NCI-H526 treated with DMSO at 0.1 percent for 48 hours (cell line): Measurements from ENCODE around the gene HCRTR2.
"Not testable (repeated sequence)": the region's sequence is repeated elsewhere in the genome, so short reads cannot be mapped to it uniquely, and the experiment has no call there.

ENCODE experiments used
- DNase-seq: peaks from one replicate; lab custom pipeline; 2025; lab: John Stamatoyannopoulos, UW

The HCRTR2 gene

GRCh38 chr6:55220961-55221360 lies 46.6 kb downstream of the HCRTR2 start:
- no peak for DNase-seq

- DNase-seq: no peak
These were observed 53.5 kb downstream of the HCRTR2 start for GRCh38 chr6:55227862-55228261.

- DNase-seq: no peak
These were observed 64.8 kb downstream of the HCRTR2 start for GRCh38 chr6:55239099-55239498.

GRCh38 chr6:55240975-55241605 lies 66.8 kb downstream of the HCRTR2 start:
- peak; percentile 8 for DNase-seq

DNA sequence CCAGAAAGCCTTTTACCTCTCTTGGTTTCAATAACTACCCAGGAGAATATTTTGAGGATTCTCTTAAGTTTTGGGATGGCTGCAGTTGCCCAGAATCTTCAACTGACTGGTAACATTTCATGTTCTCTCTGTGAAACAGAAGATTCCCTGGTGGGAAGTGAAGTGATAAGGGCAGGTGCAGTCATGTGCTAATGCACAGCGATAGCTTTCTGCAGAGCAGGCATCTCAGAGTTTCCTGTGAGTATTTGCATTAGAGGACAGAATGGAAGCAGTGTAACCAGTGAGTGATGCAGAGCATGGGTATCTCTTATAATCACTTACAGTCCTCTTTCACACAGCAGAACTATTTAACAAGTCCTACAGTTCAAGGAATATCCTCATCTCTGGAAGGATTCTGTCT lies 76.1 kb downstream of the HCRTR2 start:
- DNase-seq: peak; percentile 61

GRCh38 chr6:55255113-55255512 lies 80.8 kb downstream of the HCRTR2 start:
- DNase-seq: no peak

- no peak for DNase-seq
These were observed 85.9 kb downstream of the HCRTR2 start for GRCh38 chr6:55260181-55260580.

GRCh38 chr6:55265409-55266114 lies 91.2 kb downstream of the HCRTR2 start:
- no peak for DNase-seq

GRCh38 chr6:55266896-55267295 lies 92.6 kb downstream of the HCRTR2 start:
- DNase-seq: no peak

DNA sequence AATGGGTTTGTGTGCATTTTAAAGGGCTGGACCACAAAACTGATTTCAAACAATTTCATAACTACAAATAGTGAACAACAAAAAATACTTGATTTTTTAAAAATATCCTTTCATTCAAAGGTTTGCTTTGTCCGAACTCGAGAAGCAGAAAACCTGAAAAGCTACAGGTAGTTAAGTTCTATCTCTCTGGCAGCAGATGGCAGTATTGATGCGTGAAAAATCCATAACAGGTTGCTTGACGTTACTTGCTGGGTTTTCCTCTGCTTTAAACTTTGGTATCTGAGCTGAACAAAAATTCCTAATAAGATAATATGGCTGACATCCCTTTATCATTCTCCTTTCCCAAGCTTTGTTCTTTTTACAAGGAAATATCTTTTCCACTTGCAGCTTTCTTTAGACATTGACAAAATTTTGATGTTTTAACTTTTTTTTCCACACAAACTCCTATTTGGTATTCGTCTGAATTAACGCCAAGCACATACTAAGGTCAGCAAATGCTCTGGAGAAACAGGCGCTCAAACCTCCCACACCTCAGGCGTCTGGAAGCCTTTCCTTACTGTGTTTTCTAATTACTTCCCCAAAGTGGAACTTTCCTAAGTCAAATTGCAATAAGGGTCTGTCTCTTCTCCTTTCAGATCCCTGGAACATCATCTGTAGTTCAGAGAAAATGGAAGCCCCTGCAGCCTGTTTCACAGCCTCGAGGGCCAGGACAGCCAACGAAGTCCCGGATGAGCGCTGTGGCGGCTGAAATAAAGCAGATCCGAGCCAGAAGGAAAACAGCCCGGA lies 102.6 kb downstream of the HCRTR2 start:
- peak; percentile 31 for DNase-seq

GRCh38 chr6:55277646-55278045 lies 103.3 kb downstream of the HCRTR2 start:
- no peak for DNase-seq

- DNase-seq: no peak
These were observed 106.9 kb downstream of the HCRTR2 start for GRCh38 chr6:55281215-55281614.

- DNase-seq: no peak
These were observed 107.8 kb downstream of the HCRTR2 start for GRCh38 chr6:55282115-55282514.

- DNase-seq: no peak
These were observed 112.5 kb downstream of the HCRTR2 start for GRCh38 chr6:55286824-55287223.

GRCh38 chr6:55290736-55291135 lies 116.4 kb downstream of the HCRTR2 start:
- no peak for DNase-seq

DNA sequence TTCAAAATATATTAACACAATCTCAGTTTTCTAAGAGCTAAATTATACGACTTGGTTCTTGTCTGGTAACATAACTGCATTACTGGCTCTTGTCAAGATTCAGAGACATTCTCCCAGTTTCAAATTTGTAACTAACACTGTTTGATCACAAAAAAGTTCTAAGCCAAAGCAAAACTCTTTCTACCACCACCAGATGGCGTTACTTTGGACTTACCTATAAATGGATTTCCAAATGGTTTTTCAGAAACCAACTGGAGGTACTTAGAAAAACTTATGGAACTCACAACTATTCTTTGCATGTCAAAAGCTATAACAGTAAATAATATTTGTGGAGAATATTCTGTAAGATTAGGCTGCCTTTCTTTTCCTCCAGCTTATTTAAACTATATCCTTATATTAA lies 118.8 kb downstream of the HCRTR2 start:
- no peak for DNase-seq

GRCh38 chr6:55297214-55297613 lies 122.9 kb downstream of the HCRTR2 start:
- not testable (repeated sequence) for DNase-seq

DNA sequence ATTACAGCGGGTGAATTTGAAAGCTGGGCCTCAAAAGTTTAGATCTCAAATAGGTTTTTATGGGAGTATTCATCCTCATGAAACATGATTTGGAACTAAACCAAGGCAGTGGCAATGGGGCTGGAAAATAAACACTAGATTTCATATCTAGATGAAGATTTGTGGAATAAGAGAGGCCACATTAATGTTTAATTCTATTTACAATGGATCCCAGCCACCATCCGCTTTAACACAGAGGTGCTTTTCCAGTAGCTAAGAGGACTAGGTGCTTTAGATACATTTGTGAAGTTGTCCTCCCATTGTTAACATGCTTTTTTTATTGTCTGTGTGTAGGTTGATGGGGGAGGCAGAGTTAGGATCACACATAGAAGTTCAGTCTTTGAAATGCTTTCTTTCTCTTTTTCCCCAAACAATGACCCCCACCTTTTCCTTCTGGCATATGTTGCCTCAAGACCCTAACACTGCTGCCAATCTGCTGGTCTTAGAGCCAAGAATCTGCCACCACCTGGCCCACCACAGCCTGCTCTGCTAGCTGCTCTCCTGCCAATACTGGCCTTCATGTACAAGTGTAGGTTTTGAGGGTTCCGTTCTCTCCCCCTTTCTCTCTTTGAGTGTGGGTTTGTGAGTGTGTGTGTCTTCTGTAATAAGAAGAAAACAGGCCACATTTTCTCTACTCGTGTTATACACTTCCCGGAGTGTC lies 125.1 kb downstream of the HCRTR2 start:
- no peak for DNase-seq

DNA sequence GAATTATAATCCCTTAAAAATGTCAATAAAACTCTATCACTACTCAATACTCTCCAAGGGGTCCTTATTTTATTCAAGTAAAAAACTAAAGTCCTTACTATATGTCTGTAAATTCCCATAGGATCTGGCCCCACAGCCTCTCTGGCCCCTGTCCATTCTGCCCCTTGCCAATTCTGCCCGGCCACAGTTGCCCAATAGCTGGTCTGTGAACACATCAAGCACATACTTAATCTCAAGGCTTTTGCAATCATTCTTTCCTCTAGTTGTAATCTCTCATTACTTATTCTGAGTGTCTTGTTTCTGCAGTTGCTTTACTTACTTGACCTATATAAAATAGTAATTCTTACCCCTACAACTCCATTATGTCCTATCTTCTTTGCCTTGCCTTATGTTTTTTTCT lies 130.4 kb downstream of the HCRTR2 start:
- no peak for DNase-seq

DNA sequence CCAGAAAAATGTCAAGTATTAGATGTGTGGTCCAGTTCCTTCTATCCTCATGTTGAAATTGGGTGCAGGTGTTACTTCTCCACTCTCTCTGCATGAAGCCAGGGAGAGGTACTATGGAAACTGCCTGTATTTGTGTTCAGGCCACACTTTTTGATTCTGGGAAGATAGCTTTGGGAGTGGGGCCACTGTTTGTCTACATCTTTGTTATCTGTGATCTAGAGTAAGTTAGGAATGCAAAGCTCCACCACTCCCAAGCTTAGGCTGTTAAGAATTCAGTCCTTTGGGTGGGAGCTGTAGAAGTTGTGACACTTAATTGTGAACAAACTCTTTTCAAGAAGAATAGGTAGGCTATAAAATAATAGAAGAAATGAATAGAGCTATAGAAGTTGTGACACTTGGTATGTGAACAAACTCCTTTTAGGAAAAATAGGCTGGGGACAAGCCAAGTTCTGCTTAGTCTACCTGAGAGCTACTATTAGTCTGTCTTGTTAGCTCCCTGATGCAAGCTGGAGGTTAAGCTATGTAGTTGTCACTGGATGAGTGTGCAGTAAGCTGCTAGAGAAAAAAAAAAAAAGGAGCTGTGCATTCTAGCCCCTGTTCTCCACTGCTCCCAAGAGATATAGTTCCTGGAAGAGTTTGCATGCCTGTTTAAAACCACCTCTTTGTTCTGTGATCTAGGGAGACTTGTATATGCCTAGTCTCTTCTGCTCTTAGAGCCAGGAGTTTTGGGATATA lies 145.8 kb downstream of the HCRTR2 start:
- DNase-seq: no peak

- DNase-seq: no peak
These were observed 146.4 kb downstream of the HCRTR2 start for GRCh38 chr6:55320696-55321086.

- DNase-seq: no peak
These were observed 152.9 kb downstream of the HCRTR2 start, which contains the start of gene GFRAL for GRCh38 chr6:55327169-55327568. GFRAL (plus strand) TSS chr6:55327469; CDS start chr6:55327555, 86 bp downstream.
